HG02840 (cell line): ENCODE data around the gene WDR90.
A peak's percentile ranks its signal among the peaks of the same experiment; 100 is the strongest.

Experiments
- ATAC-seq: cut with Tn5 transposase; IDR thresholded peaks from one replicate; pipeline ENCODE4 v1.9.1; 2021; ENCODE audit warnings: mild to moderate bottlenecking, moderate library complexity, moderate number of reproducible peaks; ENCODE audit not compliant: unreplicated experiment, low FRiP score

WDR90 gene

DNA sequence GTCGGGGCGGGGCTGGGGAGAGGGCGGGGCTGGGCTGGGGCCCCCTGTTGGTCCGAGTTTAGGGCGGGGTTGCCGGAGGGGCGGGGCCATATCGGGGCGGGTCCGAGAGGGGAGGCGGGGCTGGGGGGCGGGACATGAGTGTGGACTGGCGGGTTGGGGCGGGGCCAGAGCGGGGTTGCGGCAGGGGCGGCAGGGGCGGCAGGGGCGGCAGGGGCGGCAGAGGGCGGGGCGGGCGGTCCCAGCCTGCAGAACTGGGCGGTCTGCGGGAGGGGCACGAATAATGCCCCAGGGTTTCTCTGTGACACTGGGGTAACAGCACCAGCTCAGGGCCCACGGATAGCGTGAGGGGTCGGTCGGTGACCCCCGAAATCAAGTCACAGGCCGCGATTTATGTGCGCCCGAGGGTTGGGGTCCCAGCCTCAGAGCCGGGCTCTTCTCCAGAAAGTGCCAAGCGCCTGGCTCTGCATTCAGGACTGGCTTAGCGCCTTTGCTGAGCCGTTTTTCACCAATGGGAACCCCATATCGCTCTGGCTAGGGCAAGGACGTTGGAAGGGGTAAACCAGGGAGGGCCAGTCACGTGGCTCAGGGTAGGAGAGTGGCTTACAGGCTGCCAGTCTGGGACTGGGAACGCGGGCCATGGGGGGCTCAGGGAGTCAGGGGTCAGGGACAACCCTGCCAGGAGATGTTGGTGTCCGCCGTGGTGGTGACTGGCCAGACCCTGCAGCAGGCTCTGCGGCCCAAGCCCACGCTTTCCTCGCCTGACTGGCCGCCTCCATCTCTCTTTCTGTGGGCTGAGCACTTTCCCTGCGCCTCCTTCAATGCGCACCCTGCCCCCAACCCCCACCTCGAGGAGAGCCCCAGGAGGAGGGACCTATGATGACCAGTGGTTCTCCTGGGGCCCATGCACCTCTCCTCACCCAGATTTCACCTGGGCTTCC lies 11.8 kb upstream of the WDR90 start:
- no peak for ATAC-seq

DNA sequence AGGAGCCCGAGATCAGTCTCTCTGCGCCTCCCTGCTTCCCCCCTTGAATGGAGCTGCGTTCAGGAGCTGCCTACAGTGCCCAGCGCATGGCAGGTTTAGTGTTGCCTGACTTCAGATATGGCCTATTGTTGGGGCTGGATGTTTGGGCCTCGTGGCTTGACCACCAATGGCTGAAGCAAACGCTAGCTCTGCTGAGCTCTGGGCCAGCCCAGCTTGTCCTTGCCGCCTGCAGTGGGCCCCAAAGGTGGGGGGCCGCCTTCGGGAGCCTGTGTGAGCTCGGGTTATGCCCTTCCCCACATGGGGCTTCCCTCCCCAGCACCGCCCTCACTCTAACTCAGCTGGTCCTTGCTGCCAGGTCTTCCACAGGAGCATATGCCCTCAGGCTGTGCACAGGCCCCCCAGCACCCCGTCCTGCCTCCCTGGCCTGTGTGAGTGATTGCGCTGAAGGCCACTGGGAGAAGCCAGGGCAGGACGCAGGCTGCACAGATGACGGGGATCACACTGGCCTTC lies 11.1 kb upstream of the WDR90 start:
- no peak for ATAC-seq

GRCh38 chr16:638836-639235 lies 10.3 kb upstream of the WDR90 start:
- ATAC-seq = no peak

- no peak for ATAC-seq
Measured at GRCh38 chr16:640614-641013, 8.6 kb upstream of the WDR90 start.

GRCh38 chr16:641326-642188 lies 7.6 kb upstream of the WDR90 start, which contains the start of gene MCRIP2:
Gene MCRIP2, plus strand, starts transcription at chr16:641828. Its CDS starts 164 bp downstream, at chr16:641992.
- peak; percentile 46 for ATAC-seq

DNA sequence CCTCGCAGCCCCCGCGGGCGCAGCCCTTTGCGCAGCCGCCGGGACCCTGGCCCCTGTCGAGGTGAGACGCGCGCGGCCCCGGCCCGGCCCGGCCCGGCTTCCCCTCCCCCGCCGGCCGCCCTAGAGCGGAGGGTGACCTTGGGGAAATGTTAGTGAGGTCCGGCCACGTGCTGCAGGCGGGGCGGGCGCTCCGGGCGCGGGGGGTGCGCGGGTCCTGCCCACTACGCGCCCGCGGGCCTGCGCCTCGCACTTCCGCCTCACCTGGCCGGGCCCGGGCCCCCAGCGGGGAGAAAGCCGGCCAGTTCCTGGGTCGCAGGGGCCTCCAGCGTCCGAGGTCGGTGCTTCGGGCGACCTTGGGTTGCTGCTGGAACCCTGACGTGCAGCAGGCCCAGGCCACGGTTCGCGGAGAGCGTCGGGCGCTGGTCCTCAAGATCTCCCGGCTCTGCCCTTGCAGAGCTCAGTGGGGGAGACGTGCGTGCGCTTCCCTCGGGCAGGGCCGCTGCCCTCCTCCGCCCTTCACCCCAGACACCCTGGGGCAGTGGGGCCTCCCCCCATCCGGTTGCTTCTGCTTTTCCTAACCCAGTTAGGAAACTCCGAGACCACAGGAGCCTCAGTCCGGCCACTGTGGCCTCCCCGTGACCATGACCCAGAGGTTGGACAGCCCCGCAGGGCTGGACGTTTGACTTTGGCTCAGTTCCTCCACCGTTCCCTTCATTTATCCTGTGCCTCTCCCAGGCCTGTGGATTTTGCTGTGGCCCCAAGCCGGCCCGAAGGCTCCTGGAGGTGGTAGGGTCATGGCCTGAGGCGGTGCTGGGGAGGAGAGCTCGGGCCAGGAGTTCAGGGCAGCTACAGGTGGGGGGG lies 6.7 kb upstream of the WDR90 start:
- ATAC-seq = peak; percentile 43

GRCh38 chr16:643050-643368 lies 6.2 kb upstream of the WDR90 start:
- ATAC-seq = no peak

GRCh38 chr16:644556-644955 lies 4.6 kb upstream of the WDR90 start:
- ATAC-seq = no peak

DNA sequence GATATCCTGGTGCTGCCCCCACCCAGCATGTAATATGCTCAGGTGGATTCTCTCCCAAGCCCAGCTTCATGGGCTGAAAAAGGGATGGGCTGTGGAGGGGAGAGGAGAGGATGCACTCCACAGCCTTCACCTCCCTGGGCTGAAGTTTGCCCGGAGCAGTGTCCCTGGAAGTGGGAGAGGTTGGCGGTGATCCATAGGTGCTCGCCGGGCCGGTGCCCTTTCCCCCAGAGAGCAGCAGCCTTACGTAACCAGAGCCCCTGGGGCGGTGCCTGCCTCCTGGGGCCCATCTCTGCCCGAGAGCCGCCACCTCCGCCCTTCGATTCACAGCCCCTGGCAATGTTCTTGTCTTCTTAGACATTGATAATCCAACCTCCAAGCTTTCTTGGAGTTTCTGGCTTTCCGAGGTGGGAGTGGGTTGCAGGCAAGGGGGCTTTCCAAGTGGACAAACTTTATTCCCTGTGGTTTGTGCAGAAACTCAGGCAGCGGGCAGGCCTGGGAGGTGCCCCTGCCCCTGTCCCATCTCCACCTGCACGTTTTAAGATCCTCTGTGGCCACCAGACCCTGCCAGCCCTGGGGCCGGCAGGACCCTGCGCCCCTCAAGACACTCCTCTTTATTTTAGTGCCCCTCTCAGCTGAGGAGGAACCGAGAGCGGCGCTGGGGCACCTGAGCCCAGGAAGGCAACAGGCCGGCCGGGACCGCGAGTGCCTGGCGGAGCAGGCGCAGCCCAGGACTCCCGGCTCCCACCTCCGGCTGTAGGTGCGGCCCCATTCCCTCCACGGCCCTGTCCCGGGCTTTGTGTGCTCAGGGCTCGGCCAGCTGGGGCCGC lies 3.1 kb upstream of the WDR90 start:
- no peak for ATAC-seq

- ATAC-seq = no peak
Measured at GRCh38 chr16:646679-647172, 2.4 kb upstream of the WDR90 start.

- ATAC-seq = no peak
Measured at GRCh38 chr16:647173-647902, 1.8 kb upstream of the WDR90 start.

GRCh38 chr16:648071-648780 lies 939 bp upstream of the WDR90 start:
- no peak for ATAC-seq

GRCh38 chr16:649631-650030 lies 466 bp downstream of the WDR90 start:
- no peak for ATAC-seq

DNA sequence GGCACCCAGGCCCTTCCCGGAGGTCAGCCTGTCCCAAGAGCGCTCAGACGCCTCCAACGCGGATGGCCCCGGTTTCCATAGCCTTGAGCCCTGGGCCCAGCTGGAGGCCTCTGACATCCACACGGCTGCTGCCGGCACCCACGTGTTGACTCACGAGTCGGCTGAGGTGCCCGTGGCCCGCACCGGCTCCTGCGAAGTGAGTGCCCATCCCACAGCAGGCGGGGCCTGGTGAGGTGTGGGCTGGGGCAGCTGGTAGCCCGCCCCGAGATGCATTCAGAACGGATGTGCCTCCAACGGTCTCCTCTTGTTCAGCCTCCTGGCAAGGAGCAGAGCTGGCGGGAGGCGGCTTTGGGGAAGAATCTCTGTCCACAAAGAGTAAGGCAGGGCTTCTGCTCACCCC lies 2.7 kb downstream of the WDR90 start:
- no peak for ATAC-seq

DNA sequence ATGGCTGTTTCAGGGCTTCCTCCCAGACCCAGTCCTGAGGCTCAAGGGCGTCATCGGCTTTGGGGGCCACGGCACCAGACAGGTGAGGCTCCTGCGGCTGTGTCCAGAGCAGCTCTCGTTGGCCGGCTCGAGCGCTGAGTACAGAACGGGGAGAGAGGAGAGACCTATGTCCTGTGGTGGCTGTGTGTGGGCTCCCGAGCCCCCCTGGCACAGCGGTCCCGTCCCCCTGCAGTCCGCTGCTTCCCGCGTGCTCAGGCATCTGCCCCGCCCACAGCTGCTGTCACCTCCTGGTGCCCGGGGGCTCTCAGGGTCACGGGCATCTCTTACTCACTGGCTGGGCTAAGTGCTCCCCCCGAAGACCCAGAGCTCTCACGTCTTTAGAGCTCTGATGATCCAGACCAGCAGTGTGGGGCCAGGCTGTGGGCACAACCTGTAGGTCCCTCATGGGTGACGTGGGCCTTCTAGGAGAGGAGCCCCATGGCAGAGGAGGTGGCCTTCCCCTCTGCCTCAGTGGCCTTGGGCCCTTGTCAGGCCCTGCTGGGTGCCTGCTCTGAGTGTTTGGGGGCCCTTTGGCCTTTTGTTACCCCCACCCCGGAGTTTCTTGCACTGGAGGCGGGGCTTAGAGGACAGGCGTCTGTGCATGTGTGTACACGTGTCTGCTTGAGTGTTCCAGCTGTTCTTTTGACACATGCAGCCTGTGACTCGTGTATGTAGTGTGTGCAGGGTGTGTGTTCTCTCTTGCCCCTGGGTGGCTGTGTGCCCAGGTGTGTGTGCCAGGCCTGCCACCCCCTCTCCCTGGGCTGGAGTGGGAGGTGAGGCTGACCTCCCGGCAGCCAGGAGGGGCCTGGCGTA lies 3.5 kb downstream of the WDR90 start:
- ATAC-seq = no peak

DNA sequence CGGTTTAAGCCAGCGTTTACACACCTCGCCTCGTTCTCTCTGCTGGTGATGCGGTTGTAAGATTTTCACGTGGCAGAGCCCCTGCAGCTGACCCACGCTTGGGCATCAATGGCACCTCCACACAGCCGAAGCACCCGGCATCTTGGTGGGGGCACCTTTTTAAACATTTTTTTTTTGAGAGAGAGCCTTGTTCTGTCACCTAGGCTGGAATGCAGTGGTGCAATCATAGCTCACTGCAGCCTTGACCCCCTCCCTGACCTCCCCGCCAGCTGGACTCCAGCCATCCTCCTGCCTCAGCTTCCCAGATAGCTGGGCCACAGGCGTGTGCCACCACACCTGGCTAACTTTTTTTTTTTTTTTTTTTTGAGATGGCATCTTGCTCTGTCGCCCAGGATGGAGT lies 4.9 kb downstream of the WDR90 start:
- no peak for ATAC-seq

GRCh38 chr16:657487-657886 lies 8.3 kb downstream of the WDR90 start:
- ATAC-seq = no peak
